ENCODE measurements around the gene KRR1.

The KRR1 gene

GRCh38 chr12:75550401-75551240 lies 39.2 kb upstream of the KRR1 start:
- no peak overlapping the region for H3K4me3 ChIP-seq (ENCODE audit: low read length)
- no peak for TF ChIP-seq CTCF (IDR thresholded peaks at IDR 0.05; ENCODE audit: low read depth, low read length)
- TF ChIP-seq EZH2phosphoT487 (IDR thresholded peaks at IDR 0.05; ENCODE audit: low read depth), result no peak
- H3K9ac ChIP-seq (ENCODE audit: low read length), result no peak overlapping the region
- H3K27me3 ChIP-seq (ENCODE audit: low read depth, low read length), result 0 out of 2 replicates have a peak, but pooled peaks cover 5% of the 10 kb centered on the region
- H3K4me1 ChIP-seq (ENCODE audit: low read length), result no peaks in the 10 kb centered on the region
- no peaks in the 10 kb centered on the region for H3K79me2 ChIP-seq (ENCODE audit: low read length)
- H3K9me3 ChIP-seq (ENCODE audit: insufficient read depth, low read length), result no peaks in the 10 kb centered on the region
- H3K4me2 ChIP-seq (ENCODE audit: low read length), result no peak overlapping the region
- H2AFZ ChIP-seq (ENCODE audit: low read depth, low read length), result no peak overlapping the region
- no peak overlapping the region for H3K27ac ChIP-seq (ENCODE audit: low read length)
- no peaks in the 10 kb centered on the region for H4K20me1 ChIP-seq (ENCODE audit: insufficient read depth, low read length)
- no peaks in the 10 kb centered on the region for H3K36me3 ChIP-seq (replicated peaks; ENCODE audit: low read depth, low read length)

GRCh38 chr12:75549989-75550388 lies 38.6 kb upstream of the KRR1 start:
- H3K36me3 ChIP-seq (replicated peaks; ENCODE audit: low read depth, low read length), result no peaks in the 10 kb centered on the region
- no peaks in the 10 kb centered on the region for H3K79me2 ChIP-seq (ENCODE audit: low read length)
- no peaks in the 10 kb centered on the region for H3K9me3 ChIP-seq (ENCODE audit: insufficient read depth, low read length)
- H2AFZ ChIP-seq (ENCODE audit: low read depth, low read length), result no peak overlapping the region
- no peak for TF ChIP-seq CTCF (IDR thresholded peaks at IDR 0.05; ENCODE audit: low read depth, low read length)
- TF ChIP-seq EZH2phosphoT487 (IDR thresholded peaks at IDR 0.05; ENCODE audit: low read depth), result no peak
- no peak overlapping the region for H3K4me3 ChIP-seq (ENCODE audit: low read length)
- H4K20me1 ChIP-seq (ENCODE audit: insufficient read depth, low read length), result no peaks in the 10 kb centered on the region
- H3K27ac ChIP-seq (ENCODE audit: low read length), result no peak overlapping the region
- H3K4me2 ChIP-seq (ENCODE audit: low read length), result no peak overlapping the region
- H3K27me3 ChIP-seq (ENCODE audit: low read depth, low read length), result 0 out of 2 replicates have a peak, but pooled peaks cover 5% of the 10 kb centered on the region
- H3K9ac ChIP-seq (ENCODE audit: low read length), result no peak overlapping the region
- no peaks in the 10 kb centered on the region for H3K4me1 ChIP-seq (ENCODE audit: low read length)

- Histone ChIP-seq H2AFZ (ENCODE audit: low read depth, low read length) (no peak overlapping the region), H3K79me2 (ENCODE audit: low read length) (no peaks in the 10 kb centered on the region), H3K4me1 (ENCODE audit: low read length) (no peaks in the 10 kb centered on the region), H4K20me1 (ENCODE audit: insufficient read depth, low read length) (no peaks in the 10 kb centered on the region), H3K27ac (ENCODE audit: low read length) (no peak overlapping the region), H3K36me3 (replicated peaks; ENCODE audit: low read depth, low read length) (no peaks in the 10 kb centered on the region), H3K4me3 (ENCODE audit: low read length) (no peak overlapping the region), H3K4me2 (ENCODE audit: low read length) (no peak overlapping the region), H3K9me3 (ENCODE audit: insufficient read depth, low read length) (no peaks in the 10 kb centered on the region), H3K9ac (ENCODE audit: low read length) (no peak overlapping the region), H3K27me3 (ENCODE audit: low read depth, low read length) (0 out of 2 replicates have a peak, but pooled peaks cover 5% of the 10 kb centered on the region)
- TF ChIP-seq CTCF (IDR thresholded peaks at IDR 0.05; ENCODE audit: low read depth, low read length) (no peak), EZH2phosphoT487 (IDR thresholded peaks at IDR 0.05; ENCODE audit: low read depth) (no peak)
Measured at GRCh38 chr12:75548879-75549278, 37.5 kb upstream of the KRR1 start.

GRCh38 chr12:75545636-75546035 lies 34.2 kb upstream of the KRR1 start:
- Histone ChIP-seq H2AFZ (ENCODE audit: low read depth, low read length) (no peak overlapping the region), H3K4me3 (ENCODE audit: low read length) (no peak overlapping the region), H4K20me1 (ENCODE audit: insufficient read depth, low read length) (no peaks in the 10 kb centered on the region), H3K4me2 (ENCODE audit: low read length) (no peak overlapping the region), H3K79me2 (ENCODE audit: low read length) (no peaks in the 10 kb centered on the region), H3K9me3 (ENCODE audit: insufficient read depth, low read length) (no peaks in the 10 kb centered on the region), H3K27ac (ENCODE audit: low read length) (no peak overlapping the region), H3K36me3 (replicated peaks; ENCODE audit: low read depth, low read length) (no peaks in the 10 kb centered on the region), H3K9ac (ENCODE audit: low read length) (no peak overlapping the region), H3K27me3 (ENCODE audit: low read depth, low read length) (0 out of 2 replicates have a peak, but pooled peaks cover 9% of the 10 kb centered on the region), H3K4me1 (ENCODE audit: low read length) (no peaks in the 10 kb centered on the region)
- TF ChIP-seq EZH2phosphoT487 (IDR thresholded peaks at IDR 0.05; ENCODE audit: low read depth), result no peak
- TF ChIP-seq CTCF (IDR thresholded peaks at IDR 0.05; ENCODE audit: low read depth, low read length), result no peak

Measured in OCI-LY3 (cell line).